Stimulated activated CD4-positive, alpha-beta T cell treated with anti-CD3 and anti-CD28 coated beads, Interleukin-12 subunit alpha, Interleukin-12 subunit beta, amount 100 ng/mL, for 48 hours (primary cell): ENCODE results near the gene DUSP18.

Experiments
- DNase-seq, 3 donors: peaks; one replicate each; pipeline ENCODE4 v3.0.0-alpha.2; 2020; ENCODE audit warnings: low read depth in 2 of 3, low spot score in 1 of 3

Gene DUSP18

GRCh38 chr22:30667494-30668385 lies at the start of gene DUSP18:
TSS of gene DUSP18 (minus strand) at chr22:30667875. CDS start at chr22:30664003, 3,872 bp downstream.
- peak; percentile 88 to 96 (median 91) for DNase-seq

GRCh38 chr22:30714062-30714461 lies 46.4 kb upstream of the DUSP18 start:
- no peak for DNase-seq

- no peak for DNase-seq
Observed at GRCh38 chr22:30712094-30712493, 44.4 kb upstream of the DUSP18 start.

GRCh38 chr22:30709980-30710379 lies 42.3 kb upstream of the DUSP18 start:
- DNase-seq: peak in 1 of 3 donors; percentile 37

GRCh38 chr22:30705710-30706651 lies 38.3 kb upstream of the DUSP18 start:
- DNase-seq: no peak

- DNase-seq: no peak
Observed at GRCh38 chr22:30704978-30705377, 37.3 kb upstream of the DUSP18 start.

- no peak for DNase-seq
Observed at GRCh38 chr22:30702856-30703255, 35.2 kb upstream of the DUSP18 start.

- DNase-seq: no peak
Observed at GRCh38 chr22:30701872-30702271, 34.2 kb upstream of the DUSP18 start.

- no peak for DNase-seq
Observed at GRCh38 chr22:30697975-30698374, 30.3 kb upstream of the DUSP18 start.

GRCh38 chr22:30695871-30696655 lies 28.4 kb upstream of the DUSP18 start:
- no peak for DNase-seq

- DNase-seq: no peak
Observed at GRCh38 chr22:30695351-30695851, 27.7 kb upstream of the DUSP18 start.

- peak in 1 of 3 donors; percentile 20 for DNase-seq
Observed at GRCh38 chr22:30694640-30695350, 27.1 kb upstream of the DUSP18 start, which contains the start of gene OSBP2. TSS of gene OSBP2 (plus strand) at chr22:30694874. CDS start at chr22:30694910, 36 bp downstream.

- DNase-seq: peak in 2 of 3 donors; percentile 11 to 46
Observed at GRCh38 chr22:30694171-30694639, 26.5 kb upstream of the DUSP18 start.

GRCh38 chr22:30691204-30691603 lies 23.5 kb upstream of the DUSP18 start:
- no peak for DNase-seq

GRCh38 chr22:30689622-30690021 lies 21.9 kb upstream of the DUSP18 start:
- no peak for DNase-seq

GRCh38 chr22:30687358-30687757 lies 19.7 kb upstream of the DUSP18 start:
- DNase-seq: no peak

- no peak for DNase-seq
Observed at GRCh38 chr22:30685178-30685577, 17.5 kb upstream of the DUSP18 start.

- DNase-seq: no peak
Observed at GRCh38 chr22:30681831-30682230, 14.2 kb upstream of the DUSP18 start.

- DNase-seq: no peak
Observed at GRCh38 chr22:30680991-30681770, 13.5 kb upstream of the DUSP18 start.
